ENCODE data around the gene NTRK3. TPM values are rescaled to one million over a fixed set of nuclear protein-coding genes. Genes with fewer than 3 reads are reported as not detected.

NTRK3 gene
- polyA plus RNA-seq (ENCODE audit: insufficient read length in 4 of 4): 10 to 100 TPM; 11.5 to 62.9 (median 14.0) TPM

DNA sequence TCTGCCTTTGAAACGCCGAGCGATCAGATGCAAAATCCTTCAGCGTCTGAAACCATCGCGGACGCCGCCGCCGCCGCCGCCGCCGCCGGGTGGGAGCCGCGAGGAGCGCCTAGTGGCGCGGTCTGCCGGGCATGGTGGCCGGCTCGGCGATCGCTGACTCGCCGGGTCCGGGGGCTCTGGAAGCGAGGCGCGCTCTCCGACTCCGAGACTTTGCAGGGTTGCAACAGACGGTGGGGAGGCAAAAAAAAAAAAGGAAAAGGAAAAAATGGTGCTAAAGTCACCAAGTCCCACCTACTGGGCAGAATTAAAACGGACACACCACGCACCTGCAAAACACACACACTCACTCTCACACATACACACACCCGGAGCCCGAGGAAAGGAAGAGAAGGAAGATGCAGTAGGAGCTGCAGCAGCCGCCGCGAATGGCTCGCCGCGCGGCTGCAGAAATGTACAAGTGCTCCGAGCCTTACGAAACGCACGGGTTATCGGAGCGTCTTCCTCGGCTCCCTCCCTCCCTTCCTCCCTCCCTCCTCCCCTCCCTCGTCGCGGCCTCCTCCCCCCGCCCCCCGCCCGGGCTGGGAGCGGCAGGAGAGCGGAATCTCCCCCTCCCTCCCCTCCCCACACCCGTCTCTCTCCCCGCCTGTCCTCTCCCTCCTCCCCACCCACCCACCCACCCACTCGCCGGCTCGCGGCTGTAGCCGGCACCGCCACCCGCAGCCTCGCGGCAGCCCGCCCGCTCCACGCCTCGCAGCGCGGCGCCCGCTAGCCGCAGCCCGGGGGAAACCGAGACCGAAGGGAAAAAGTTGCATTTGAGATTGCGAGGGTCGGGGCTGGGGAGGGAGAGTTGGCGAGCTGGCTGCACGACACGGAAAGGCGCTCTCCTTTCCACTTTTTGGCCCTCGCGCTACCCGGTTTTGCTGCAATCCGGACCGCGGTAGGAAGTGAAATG lies at the start of gene NTRK3:
Gene NTRK3, minus strand, starts transcription at position 461 of the 952 bp plus-strand sequence. CDS start 586 bp downstream, outside the sequence.
- no peak for DNase-seq (ENCODE audit: low read depth in 4 of 4, low spot score in 3 of 4)

DNA sequence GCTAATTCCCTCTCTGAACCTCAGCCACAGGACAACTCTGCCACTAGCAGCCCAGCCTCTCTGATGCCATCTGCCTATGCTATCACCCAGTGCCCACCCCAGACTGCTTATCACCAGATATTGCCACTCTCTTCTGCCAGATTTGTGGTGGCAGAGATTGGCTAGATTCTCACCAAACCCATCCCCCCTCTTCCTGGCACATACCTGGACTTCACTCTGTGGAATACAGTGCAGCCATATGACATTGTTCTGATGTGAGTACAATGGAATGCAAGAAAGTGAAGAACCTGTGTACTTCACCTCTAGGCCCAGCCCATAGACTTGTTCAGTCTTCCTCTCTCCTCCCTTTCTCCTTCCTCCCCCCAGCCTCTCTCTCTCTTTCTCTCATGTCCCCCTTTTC lies 46.9 kb upstream of the NTRK3 start:
- DNase-seq (ENCODE audit: low read depth in 4 of 4, low spot score in 3 of 4): no peak

DNA sequence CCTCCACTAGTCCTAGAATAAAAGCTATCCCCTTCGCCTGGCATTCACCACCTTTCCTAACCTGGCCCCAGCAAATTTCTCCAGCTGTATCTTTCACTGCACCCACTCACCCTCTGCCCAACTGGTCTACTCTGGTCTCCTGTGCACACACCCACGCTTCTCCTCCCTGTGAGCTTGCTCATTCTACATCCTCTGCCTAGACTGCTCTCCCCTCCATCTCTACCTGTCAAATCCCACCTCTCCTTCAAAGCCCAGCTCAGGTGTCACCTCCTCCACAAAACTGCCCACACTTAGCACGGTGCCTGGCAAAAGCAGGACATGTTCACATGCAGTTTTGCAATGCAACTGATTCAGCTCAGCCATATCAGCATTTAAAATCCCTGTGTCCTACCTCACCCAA lies 45.8 kb upstream of the NTRK3 start:
- no peak for DNase-seq (ENCODE audit: low read depth in 4 of 4, low spot score in 3 of 4)

DNA sequence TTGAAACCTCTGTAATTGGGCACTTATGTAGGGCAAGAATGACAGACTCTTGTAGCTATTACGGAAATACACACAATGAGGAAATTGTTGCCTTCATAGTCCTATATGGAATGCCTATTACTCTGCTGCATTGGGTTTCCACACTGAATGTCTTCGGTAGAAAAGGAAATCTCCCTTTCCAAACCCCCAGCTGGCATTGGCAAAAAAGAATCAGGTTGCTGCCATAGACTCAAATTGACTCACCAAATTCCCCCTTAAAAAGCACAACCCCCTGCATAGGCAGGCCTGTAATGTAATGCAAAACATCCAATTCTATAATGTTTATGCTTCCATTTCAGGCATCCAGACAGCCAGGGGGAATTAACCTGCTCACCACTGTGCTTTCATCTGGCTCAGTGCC lies 44.8 kb upstream of the NTRK3 start:
- DNase-seq (ENCODE audit: low read depth in 4 of 4, low spot score in 3 of 4): no peak

DNA sequence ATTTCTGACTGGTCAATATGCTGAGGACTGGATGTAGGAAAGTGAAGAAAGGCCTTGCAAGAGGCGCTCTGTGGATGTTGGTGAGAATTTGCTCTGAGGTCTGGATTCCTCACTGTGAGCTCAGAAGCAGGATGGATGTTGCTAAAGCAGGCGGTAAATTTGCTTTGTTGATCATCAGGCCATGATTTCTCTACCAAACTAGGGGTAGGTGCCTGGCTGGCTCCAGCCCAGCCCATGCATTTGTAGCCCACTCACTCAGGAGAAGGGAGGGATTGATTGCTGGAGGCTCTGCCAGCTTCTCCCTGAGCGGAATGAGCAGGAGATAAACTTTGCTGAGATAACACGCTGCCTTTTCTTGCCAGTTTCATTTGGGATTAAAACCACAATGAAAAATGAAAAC lies 44.3 kb upstream of the NTRK3 start:
- DNase-seq (ENCODE audit: low read depth in 4 of 4, low spot score in 3 of 4): no peak

DNA sequence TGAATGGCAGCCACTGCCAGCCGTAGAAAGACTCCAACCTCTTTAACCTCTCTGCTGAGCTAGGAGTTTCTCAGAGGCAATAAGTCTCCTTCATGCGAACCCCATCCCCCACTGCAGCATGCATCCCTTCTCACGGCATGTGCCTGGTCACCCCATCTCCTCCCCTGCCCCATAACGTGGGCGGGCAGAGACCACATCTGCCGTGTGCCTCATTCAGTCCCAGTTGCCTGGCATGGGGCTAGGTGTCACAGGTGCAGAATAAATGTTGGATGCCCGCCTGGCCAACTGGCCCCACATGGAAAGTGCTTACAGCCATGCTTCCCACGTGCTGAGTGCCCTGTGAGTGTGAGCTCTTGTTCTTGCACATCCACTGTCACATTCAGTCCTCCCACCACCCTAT lies 43.5 kb upstream of the NTRK3 start:
- DNase-seq (ENCODE audit: low read depth in 4 of 4, low spot score in 3 of 4): no peak

DNA sequence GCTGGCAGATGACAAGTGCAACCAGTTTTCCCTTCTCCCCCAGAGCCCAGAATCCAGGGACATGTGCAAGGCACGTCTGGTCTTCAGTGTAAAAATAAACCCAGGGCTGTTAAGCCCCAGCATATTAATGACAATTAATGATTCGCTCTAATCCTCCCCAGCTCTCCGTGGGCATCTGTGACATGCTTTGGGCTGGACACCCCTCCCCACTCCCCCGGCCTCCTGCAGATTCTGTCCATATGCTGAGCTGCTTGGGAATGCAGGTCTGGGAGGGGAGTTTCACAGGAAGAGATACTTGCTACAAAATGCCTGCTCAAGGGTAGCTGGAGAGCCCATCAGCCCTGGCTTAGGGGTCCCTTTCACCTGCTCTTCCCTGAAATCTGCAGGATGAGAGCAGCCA lies 43.0 kb upstream of the NTRK3 start:
- DNase-seq (ENCODE audit: low read depth in 4 of 4, low spot score in 3 of 4): no peak

DNA sequence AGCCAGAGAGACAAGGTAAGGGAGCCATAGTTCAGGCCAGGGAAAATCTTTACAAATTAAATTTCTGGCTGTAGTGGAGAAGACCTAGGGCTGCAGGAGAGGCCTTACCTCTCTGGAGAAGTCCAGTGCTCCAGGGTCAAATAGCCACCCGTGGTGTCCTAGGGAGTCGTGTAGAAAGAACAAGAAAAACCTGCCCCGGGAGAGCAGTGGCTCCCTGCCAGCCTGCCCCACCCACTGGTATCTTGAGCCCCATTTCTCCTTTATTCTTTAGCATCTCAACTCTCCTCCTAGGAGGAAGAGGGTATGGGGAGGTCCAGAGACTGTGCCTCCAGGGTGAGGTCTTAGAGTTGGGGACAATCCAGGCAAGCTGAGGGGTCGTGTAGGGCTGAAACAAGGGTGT lies 32.1 kb upstream of the NTRK3 start:
- DNase-seq (ENCODE audit: low read depth in 4 of 4, low spot score in 3 of 4): no peak

DNA sequence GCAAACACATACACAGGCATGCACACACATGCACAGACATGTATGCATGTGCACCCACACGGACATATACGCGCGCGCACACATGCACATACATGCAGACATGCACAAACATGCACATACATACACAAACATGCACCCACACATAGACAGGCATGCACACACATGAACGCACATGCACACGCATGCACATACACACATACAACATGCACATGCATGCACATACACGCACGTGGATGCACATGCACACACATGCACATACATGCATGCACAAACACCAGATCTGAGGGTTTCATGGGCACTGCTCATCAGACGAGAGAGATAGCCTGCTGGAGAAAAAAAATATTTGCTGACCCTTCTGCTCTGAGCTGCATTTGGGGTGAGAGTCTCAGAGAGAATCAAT lies 31.7 kb upstream of the NTRK3 start:
- no peak for DNase-seq (ENCODE audit: low read depth in 4 of 4, low spot score in 3 of 4)

DNA sequence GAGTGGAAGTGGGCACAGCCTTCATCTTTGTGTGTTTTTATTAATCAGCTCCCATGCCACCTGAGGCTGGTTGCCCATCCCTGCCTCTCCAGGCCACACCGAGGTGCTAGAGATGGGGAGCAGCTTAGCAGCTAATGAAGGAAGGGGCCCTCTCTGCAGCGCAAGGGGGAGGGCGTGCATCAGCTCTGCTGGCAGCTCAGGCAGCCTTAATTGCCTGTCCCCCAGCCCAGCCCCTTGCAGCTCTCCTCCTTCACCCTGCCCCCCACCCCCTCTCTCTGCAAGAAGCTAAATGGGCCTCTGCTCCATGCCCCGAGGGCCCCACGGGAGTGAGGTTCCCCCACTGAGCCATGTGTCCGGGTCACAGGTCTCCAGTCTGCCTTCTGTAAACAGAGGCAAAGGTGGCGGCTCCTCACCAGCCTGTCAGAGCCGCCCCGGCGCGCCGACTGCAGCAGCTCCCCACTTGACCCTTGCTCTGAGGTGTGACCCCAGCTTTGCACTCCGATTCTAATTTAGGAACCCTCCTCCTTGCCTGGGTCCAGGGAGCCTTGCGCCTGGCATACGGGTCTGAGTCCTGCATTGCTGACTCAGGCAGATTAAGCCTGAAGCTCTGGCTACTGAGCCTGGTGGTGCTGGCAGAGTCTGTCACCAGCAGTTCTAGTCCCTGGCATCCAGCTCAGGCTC lies 27.9 kb upstream of the NTRK3 start:
- DNase-seq (ENCODE audit: low read depth in 4 of 4, low spot score in 3 of 4): no peak

DNA sequence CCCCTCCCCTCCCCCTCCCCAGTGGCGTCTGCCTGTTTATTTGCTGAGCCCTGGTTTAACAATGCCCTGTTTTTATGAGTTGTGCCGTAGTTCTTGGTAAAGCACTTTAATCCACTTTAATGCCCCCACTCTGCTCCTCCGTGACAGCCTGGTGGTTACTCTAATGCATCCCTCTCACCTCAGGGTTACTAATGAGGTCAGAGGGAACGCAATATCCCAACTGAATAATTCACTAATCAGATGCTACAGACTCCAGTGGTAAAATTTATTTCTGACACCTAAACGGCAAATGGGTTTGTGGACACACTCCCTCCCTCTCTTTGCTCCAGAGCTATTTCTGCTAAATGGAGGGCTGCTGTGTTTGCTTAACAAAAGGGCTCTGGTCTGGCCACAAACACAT lies 26.1 kb upstream of the NTRK3 start:
- no peak for DNase-seq (ENCODE audit: low read depth in 4 of 4, low spot score in 3 of 4)

DNA sequence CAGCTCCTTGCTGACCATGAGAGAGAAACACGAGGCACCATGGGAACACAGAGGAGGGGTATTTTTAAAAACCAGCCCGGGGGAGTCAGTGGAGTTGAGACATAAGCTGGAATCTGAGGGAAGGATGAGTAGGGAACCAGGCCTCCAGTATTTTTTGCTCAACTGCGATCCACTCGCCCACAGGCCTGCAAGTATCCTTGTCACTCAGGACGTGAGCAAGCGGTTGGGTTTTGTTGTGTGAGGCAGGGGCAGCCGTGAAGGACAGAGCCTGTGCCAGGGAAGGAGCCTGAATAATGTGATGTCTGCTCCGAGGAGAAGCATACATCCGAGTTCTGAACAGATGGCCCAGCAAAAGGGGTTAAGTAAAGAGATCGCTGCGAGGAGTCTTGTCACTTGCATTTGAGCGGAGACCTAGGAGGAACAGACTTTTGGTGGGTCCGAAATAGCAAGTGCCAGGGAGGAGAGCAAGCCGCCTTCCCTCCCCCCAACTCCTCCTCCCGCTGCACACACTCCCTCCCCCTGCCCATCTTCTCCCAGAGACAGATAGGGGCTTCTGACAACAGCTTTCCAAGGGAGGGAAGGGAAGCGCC lies 20.4 kb upstream of the NTRK3 start:
- no peak for DNase-seq (ENCODE audit: low read depth in 4 of 4, low spot score in 3 of 4)

DNA sequence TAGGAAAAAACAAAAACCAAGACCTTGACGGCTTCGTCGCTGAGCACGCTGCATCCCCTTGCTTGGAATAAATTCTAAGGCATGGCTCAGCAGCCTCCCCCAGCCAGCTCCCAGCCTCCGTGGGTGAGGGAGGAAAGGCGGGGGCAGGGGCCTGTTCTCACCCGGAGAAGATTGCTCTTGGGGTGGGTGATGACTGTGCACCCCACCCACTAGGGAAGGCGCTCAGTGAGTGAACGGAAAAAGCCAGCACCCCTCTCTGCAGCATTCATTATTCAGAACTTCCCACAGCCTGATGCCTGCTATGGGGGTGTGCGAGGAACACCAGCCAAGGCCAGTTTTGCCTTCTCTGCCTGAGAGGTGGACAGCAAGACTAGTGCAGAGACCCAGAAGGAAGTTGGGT lies 19.3 kb upstream of the NTRK3 start:
- DNase-seq (ENCODE audit: low read depth in 4 of 4, low spot score in 3 of 4): no peak

DNA sequence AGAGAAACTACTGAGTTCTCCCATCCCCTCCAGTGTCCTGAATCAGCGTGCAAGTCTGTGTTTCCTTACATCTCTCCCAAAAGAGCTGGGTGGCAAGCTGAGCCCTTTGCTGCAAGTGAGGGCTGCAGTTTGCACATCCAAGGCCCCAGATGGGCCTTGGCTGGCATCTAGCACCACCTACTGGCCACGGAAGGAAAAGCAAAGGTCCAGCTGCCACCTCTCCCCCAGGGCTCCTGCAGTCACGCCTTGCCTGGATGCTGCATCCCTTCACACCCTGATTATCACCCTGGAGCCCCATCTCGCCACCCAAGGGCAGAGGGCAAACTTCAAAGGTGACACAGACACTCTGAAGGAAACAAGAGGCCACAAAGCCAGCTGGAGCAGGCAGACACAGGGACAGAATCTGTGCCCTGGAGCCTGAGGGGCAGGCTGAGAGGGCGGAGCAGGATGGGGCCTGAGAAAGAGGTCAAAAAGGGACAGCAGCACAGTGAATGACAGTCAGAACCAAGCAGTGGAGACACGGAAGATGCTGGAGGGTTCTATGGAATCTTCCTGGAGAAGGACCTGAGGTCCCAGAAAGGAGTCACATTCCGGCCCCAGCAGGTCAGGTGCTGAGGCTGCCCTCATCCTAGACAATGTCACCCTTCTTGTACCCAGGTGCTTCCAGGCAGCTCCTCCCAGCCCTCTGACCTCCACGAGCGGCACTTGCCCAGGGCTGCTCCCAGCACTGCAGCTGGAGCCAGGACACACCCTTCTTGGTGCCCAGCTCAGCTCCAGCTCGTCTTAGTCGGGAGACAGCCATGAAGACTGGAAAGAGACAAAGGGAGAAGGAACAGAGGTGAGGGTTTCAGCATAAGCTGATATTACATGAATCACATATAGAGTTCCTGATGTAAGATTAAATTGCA lies 18.3 kb upstream of the NTRK3 start:
- DNase-seq (ENCODE audit: low read depth in 4 of 4, low spot score in 3 of 4): no peak

DNA sequence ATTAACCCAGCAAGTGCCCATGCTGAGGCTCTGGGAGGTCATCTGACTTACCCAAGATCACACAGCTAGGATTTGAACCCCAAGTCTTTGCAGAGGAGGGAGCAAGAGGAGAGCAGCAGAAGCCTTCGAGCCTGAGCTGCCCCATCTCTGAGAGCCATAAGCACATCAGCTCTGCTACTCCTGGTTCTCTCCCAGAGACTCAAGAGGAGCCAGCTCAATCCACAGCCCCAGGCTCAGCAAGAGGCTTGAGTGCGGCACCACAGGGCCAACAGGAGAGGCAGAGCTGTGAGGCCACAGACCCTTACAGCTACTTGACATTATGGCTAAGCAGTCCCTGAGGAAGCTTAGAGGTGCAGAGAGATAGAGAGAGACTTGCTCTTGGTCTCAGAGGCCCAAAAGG lies 15.9 kb upstream of the NTRK3 start:
- no peak for DNase-seq (ENCODE audit: low read depth in 4 of 4, low spot score in 3 of 4)

DNA sequence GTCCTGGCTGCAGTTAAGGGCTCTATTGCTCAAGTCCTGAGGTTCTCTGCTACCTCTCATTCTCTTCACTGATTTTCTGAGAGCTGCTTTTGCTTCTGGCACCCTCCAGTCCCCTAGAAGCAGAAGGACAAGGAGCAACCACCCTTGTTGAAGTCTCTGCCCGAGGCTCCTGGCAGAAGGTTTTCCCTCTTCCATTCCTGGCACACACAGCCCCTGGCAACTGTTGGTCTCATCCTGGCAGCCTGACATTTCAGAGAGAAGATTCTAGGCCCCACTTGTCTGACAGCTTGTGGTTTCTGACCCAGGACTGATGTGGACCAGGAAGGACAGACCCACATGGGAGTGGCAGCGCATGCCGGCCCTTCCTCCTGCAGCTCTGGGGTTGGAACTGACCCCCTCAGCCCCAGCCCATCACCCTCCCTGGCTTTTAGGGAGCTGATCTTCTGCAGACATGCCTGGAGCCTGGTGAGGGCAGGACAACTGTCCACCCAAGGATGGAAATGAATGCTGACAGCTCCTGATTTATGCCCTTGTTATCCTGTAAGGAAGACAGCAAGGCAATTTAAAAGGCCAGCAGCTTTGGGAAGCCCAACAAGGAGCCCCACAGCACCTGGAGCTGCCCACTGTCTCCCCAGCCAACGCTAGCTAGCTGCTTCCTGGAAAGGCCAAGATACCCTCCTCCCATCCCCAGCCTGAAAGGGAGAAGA lies 13.0 kb upstream of the NTRK3 start:
- no peak for DNase-seq (ENCODE audit: low read depth in 4 of 4, low spot score in 3 of 4)

DNA sequence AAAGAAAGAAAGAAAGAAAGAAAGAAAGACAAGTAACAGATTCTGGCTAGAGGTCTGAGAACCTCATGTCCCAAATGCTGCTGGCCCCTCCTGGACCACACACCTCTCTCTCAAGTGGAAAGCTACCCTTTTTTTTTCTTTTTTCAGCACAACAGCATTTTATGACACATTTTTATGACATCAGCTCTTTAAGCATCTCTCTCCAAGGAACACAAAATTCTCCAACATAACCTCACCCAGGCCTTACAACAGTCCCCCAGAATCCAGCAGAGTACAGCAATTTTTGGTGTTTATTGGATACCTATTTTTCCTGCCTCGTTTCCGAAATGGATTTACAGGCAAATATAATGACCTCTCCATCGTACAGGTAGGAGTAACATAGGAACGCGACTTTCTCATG lies 11.2 kb upstream of the NTRK3 start:
- no peak for DNase-seq (ENCODE audit: low read depth in 4 of 4, low spot score in 3 of 4)

DNA sequence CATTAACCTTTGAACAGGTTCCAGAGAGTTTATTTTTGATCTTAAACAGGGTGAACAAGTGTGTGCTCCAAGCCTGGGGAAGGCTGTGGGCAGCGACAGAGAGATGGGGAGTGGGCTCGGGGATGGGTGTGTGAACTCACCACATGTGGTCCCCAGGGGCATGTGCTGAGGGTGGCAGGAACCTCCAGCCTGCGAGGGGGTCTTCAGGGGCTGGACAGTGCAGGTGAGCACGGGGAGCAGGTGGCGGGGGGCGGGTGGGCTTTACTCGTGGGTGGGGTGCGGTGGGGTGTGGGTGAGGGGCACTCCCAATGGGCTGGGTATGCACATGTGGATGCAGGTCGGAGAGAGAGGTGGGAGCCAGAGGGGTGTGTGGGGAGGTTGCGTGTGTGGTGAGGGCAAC lies 9.6 kb upstream of the NTRK3 start:
- DNase-seq (ENCODE audit: low read depth in 4 of 4, low spot score in 3 of 4): no peak

DNA sequence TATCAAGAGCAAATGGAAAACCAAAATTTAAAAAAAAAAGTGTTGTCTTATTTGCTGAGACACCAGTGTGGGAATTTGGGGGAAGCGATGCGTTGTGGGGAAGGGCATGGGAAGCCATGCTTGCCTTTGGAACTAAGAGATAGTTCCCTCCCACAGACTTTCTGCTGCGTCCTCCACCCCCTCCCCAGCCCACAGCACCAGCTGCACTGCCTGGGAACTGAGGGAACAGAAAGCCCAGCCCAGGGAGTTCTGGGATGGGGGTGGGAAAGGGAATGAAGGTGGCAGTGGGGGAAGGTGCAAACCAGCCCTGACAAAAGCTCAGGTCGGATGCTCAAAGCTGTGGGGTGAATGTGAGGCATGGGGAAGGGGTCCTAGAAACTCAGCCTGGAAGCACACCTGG lies 8.1 kb upstream of the NTRK3 start:
- no peak for DNase-seq (ENCODE audit: low read depth in 4 of 4, low spot score in 3 of 4)

DNA sequence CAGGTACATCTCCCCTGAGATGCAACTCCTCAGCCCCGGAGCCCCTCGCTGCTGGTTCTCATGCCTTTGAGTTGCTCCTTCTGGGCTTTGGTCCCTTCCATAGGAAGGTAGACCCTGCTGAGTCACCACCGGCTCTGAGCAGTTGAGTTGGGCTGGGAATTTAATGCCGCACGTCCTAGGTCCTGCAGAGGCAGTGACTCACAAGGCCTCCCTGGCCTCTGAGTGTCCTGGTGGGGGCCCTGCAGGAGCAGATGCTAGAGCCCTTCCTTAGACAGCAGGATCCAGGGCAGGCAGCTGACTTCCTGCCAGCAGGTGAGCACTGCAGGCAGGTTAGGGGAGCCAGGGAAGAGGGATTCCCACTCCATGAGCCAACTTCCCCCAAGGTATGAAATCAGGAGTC lies 5.5 kb upstream of the NTRK3 start:
- no peak for DNase-seq (ENCODE audit: low read depth in 4 of 4, low spot score in 3 of 4)
